A549 (cell line): Measurements from ENCODE around the gene RPS6KA2. TPM values are rescaled to one million over a fixed set of nuclear protein-coding genes. Genes with fewer than 3 reads are reported as not detected.

Source experiments
- ATAC-seq, 2 experiments: fragments of 200-7000 bp in 1 of 2; fragments of >200 bp in 1 of 2; cut with Nextera tagmentation in 1 of 2; cut with Tn5 transposase in 1 of 2; 3 replicates each; pipeline versions ENCODE4 v1.8.0 to v1.9.1; 2018 to 2020; ENCODE audit warnings: mild to moderate bottlenecking in 1 of 2, moderate library complexity in 1 of 2
- CTCF ChIA-PET: fragments of 300-600 bp; sonication (Branson Sonifier 250); formaldehyde crosslinking; extraction: SDS; loops from one replicate; lab custom pipeline; 2021; ENCODE audit warnings: antibody characterized with exemption, inconsistent platforms; lab: Yijun Ruan, JAX
- POLR2A ChIA-PET: fragments of 350-600 bp; formaldehyde crosslinking; extraction: SDS; loops from one replicate; lab custom pipeline; 2021; ENCODE audit warnings: antibody characterized with exemption, inconsistent platforms; lab: Yijun Ruan, JAX
- DNase-seq, 2 experiments: peaks; one replicate each; pipeline versions ENCODE4 v3.0.0 to v3.0.0-alpha.2; 2011 to 2016; ENCODE audit warnings: low read depth in 1 of 2, low spot score in 1 of 2
- FAIRE-seq: peaks from 2 replicates; lab custom pipeline; 2011; peaks lifted over from hg19 to GRCh38; lab: Jason Lieb, UNC
- H3K27ac ChIP-seq, 2 experiments: fragments of >200 bp; sonication (Bioruptor Twin); formaldehyde crosslinking; 3 replicates each; pipeline ENCODE4 v1.5.1; 2016 to 2017
- H3K4me1 ChIP-seq: fragments of >200 bp; sonication (Bioruptor Twin); formaldehyde crosslinking; 3 replicates; pipeline ENCODE4 v1.6.1; 2016
- H3K4me2 ChIP-seq: fragments of >200 bp; sonication (Bioruptor Twin); formaldehyde crosslinking; 3 replicates; pipeline ENCODE4 v1.6.1; 2016
- H3K4me3 ChIP-seq: fragments of >200 bp; sonication (Bioruptor Twin); formaldehyde crosslinking; 3 replicates; pipeline ENCODE4 v1.5.1; 2016
- H3K9me3 ChIP-seq: fragments of >200 bp; sonication (Bioruptor Twin); formaldehyde crosslinking; 3 replicates; pipeline ENCODE4 v1.6.1; 2016
- ATOH8 ChIP-seq: fragments of 250-450 bp; sonication (Bioruptor Pico); IDR thresholded peaks from 2 replicates; pipeline ENCODE4 v1.5.0; 2020; ENCODE audit warnings: low read depth, mild to moderate bottlenecking, moderate library complexity
- BCL3 ChIP-seq: fragments of >200 bp; sonication (Bioruptor Twin); formaldehyde crosslinking; IDR thresholded peaks from 3 replicates; pipeline ENCODE4 v1.6.1; 2016
- CHD2 ChIP-seq: fragments of 150-350 bp; IDR thresholded peaks from 2 replicates; pipeline ENCODE4 v1.6.1; 2014; ENCODE audit warnings: low read length; ENCODE audit not compliant: partially characterized antibody
- FOSB ChIP-seq: fragments of 250-450 bp; sonication (Bioruptor Pico); IDR thresholded peaks from 2 replicates; pipeline ENCODE4 v1.5.0; 2020; ENCODE audit warnings: mild to moderate bottlenecking, moderate library complexity
- FOXS1 ChIP-seq: fragments of 250-450 bp; sonication (Bioruptor Pico); IDR thresholded peaks from 2 replicates; pipeline ENCODE4 v1.5.0; 2020; ENCODE audit warnings: mild to moderate bottlenecking, moderate library complexity
- GATA3 ChIP-seq: IDR thresholded peaks from 2 replicates; pipeline ENCODE4 v1.6.1; 2012; ENCODE audit warnings: borderline replicate concordance
- HDAC2 ChIP-seq: fragments of 200-600 bp; sonication (generic); IDR thresholded peaks from 2 replicates; pipeline ENCODE4 v1.6.1; 2016
- HMGXB4 ChIP-seq: fragments of 250-450 bp; sonication (Bioruptor Pico); IDR thresholded peaks from 2 replicates; pipeline ENCODE4 v1.5.0; 2021; ENCODE audit warnings: mild to moderate bottlenecking, moderate library complexity, borderline replicate concordance
- HOXB5 ChIP-seq: fragments of 250-450 bp; sonication (Bioruptor Pico); IDR thresholded peaks from 2 replicates; pipeline ENCODE4 v1.5.0; 2020; ENCODE audit warnings: mild to moderate bottlenecking, moderate library complexity
- NFE2L2 ChIP-seq: fragments of 150-350 bp; conservative IDR thresholded peaks from 2 replicates; pipeline ENCODE4 v1.6.1; 2014; ENCODE audit warnings: low read length
- PBX3 ChIP-seq: IDR thresholded peaks from 2 replicates; pipeline ENCODE4 v1.6.1; 2012
- PHF8 ChIP-seq: fragments of 200-600 bp; sonication (generic); IDR thresholded peaks from 2 replicates; pipeline ENCODE4 v1.6.1; 2016; ENCODE audit warnings: low read depth, mild to moderate bottlenecking, antibody characterized with exemption, moderate library complexity, borderline replicate concordance
- POLR2A ChIP-seq: IDR thresholded peaks from 2 replicates; pipeline ENCODE4 v1.6.1; 2012; ENCODE audit warnings: mild to moderate bottlenecking, low read length
- POLR2AphosphoS2 ChIP-seq: conservative IDR thresholded peaks from 2 replicates; pipeline ENCODE4 v1.6.1; 2012; ENCODE audit warnings: low read length, improper control_type of control experiment, inconsistent platforms
- RAD21 ChIP-seq, 2 experiments: fragments of >200 bp in 1 of 2; sonication (Bioruptor Twin) in 1 of 2; formaldehyde crosslinking in 1 of 2; IDR thresholded peaks in 1 of 2; conservative IDR thresholded peaks in 1 of 2; 2 replicates in 1 of 2; 3 replicates in 1 of 2; pipeline ENCODE4 v1.6.1; 2012 to 2018; ENCODE audit warnings: inconsistent platforms in 1 of 2
- SREBF2 ChIP-seq: fragments of 450-650 bp; IDR thresholded peaks from 2 replicates; pipeline ENCODE4 v1.6.1; 2014; ENCODE audit warnings: mild to moderate bottlenecking, moderate library complexity
- TFCP2L1 ChIP-seq: fragments of 250-450 bp; sonication (Bioruptor Pico); IDR thresholded peaks from 2 replicates; pipeline ENCODE4 v1.5.0; 2021; ENCODE audit warnings: mild to moderate bottlenecking
- TP53 ChIP-seq: fragments of 250-450 bp; sonication (Bioruptor Pico); IDR thresholded peaks from 2 replicates; pipeline ENCODE4 v1.5.0; 2021; ENCODE audit warnings: mild to moderate bottlenecking, moderate library complexity
- USF2 ChIP-seq: fragments of 450-650 bp; IDR thresholded peaks from 2 replicates; pipeline ENCODE4 v1.6.1; 2014; ENCODE audit warnings: antibody characterized with exemption
- ZC3H11A ChIP-seq: fragments of 450-650 bp; IDR thresholded peaks from 2 replicates; pipeline ENCODE4 v1.6.1; 2014; ENCODE audit warnings: antibody characterized with exemption, mild to moderate bottlenecking
- WGBS: methylation state at CpG from one replicate; pipeline ENCODE4 v1.1.6; 2017; ENCODE audit errors: missing lambda C conversion rate; 5-methylcytosine and 5-hydroxymethylcytosine counted together
- polyA plus RNA-seq, 4 experiments: library from polyadenylated mRNA; depleted of rRNA in 3 of 4; stranded (reverse); fragments of >200 nt; fragmentation: RNase III in 1 of 4; extraction: RNeasy Plus Mini Kit Qiagen cat#74134 plus additional on column Dnase treatment in 1 of 4; gene quantifications; 2 replicates in 3 of 4; 3 replicates in 1 of 4; pipeline ENCODE4 v1.2.3, GENCODE V29; 2011 to 2017
- TF ChIP-seq, protein P1 (sequence below): fragments of >200 bp; sonication (Bioruptor Twin); formaldehyde crosslinking; IDR thresholded peaks from 3 replicates; pipeline ENCODE4 v1.5.1; 2016

The RPS6KA2 gene
- polyA plus RNA-seq, 2 of the 4 experiments (the other 2 are of a cell fraction), result 0.19 TPM; not detected in 1

DNA sequence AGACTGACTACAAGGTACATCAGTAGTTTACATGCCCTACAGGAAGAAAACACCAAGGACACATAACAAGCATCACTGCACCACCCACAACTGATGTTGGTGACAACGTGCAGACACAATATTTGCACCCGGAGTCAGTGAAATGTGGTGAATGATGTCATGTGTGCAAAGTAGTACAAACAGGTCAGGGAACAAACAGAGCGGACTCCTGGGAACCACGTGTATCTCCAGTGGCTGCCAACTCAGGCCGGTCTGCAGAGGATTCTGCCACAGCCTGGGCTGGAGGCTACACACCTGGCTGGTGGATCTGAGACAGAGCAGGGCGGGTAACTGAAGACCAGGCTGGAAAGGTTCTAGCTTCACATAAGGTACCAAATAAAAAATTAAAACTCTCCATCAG, 28.2 kb upstream of the RPS6KA2 start:
- ATAC-seq (no peak), FAIRE-seq (no peak), DNase-seq (no peak)
- ChIA-PET POLR2A (no interaction called here), CTCF (no interaction called here)
- H3K4me2 ChIP-seq, result no peak overlapping the region
- no peaks in the 10 kb centered on the region for H3K9me3 ChIP-seq
- no peak for TF ChIP-seq SREBF2
- no peak for TF ChIP-seq POLR2A
- no peak for TF ChIP-seq USF2
- TF ChIP-seq RAD21 (conservative IDR thresholded peaks at IDR 0.05 in 1 of 2, IDR thresholded peaks at IDR 0.05 in 1 of 2), result no peak
- no peak for TF ChIP-seq HOXB5 (CRISPR knock-in tag)
- TF ChIP-seq GATA3, result no peak
- no peak for TF ChIP-seq HMGXB4
- no peak for TF ChIP-seq ZC3H11A
- WGBS, result 29% methylated on average over 6 of the region's 6 CpGs
- no peak overlapping the region for H3K27ac ChIP-seq
- no peaks in the 10 kb centered on the region for H3K4me1 ChIP-seq
- H3K4me3 ChIP-seq, result no peak overlapping the region

DNA sequence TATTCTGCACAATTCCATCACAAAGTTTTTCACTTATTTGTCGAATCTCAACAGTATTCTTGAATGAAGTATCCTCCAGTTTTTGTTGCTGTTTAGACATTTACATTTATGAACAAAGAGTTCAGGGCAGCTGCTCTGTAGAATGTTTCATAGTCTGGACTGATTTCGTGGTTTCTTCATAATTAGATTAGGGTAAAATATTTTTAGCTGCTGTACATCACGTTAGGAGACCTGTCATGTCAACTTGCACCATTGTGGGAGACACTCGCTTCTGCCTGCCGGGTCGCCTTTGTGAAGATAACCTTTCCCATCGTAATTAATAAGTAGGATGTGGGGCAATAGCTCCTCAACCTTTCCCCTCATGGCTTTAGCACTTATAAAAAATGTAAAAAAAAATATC, 27.5 kb upstream of the RPS6KA2 start:
- WGBS, result 53% methylated on average over 7 of the region's 7 CpGs
- DNase-seq (no peak), FAIRE-seq (no peak), ATAC-seq (no peak)
- TF ChIP-seq FOXS1 (CRISPR knock-in tag), result no peak
- TF ChIP-seq HDAC2, result no peak
- TF ChIP-seq ATOH8, result no peak
- no peak for TF ChIP-seq HOXB5 (CRISPR knock-in tag)
- TF ChIP-seq BCL3, result no peak
- TF ChIP-seq CHD2, result no peak
- no peak for TF ChIP-seq TFCP2L1 (CRISPR knock-in tag)
- no peak for TF ChIP-seq POLR2AphosphoS2
- no peak overlapping the region for H3K4me3 ChIP-seq
- no peaks in the 10 kb centered on the region for H3K9me3 ChIP-seq
- POLR2A ChIA-PET, result no interaction called here
- H3K4me2 ChIP-seq, result no peak overlapping the region
- CTCF ChIA-PET, result no interaction called here
- no peak overlapping the region for H3K27ac ChIP-seq
- no peaks in the 10 kb centered on the region for H3K4me1 ChIP-seq

DNA sequence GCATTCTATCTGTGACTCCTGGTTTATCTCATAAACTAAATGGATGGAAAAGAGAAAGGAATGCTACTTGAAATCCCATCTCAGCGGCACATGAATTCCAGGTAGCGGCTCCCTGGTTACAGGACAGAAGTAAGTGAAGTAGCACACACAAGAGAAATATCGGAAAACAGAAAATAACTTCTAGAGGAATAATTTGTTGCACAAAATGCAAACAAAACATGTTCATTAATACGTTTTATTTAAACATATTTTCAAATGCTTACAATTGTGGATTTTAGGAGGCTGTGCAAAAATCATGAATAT, 26.5 kb upstream of the RPS6KA2 start:
- no peak for ATAC-seq
- DNase-seq, result no peak
- no peak for FAIRE-seq
- Histone ChIP-seq H3K27ac (no peak overlapping the region), H3K9me3 (no peaks in the 10 kb centered on the region), H3K4me1 (no peaks in the 10 kb centered on the region)
- POLR2A ChIA-PET, result no interaction called here
- TF ChIP-seq FOSB (CRISPR knock-in tag) (no peak), PBX3 (no peak), HDAC2 (no peak), PHF8 (no peak), TP53 (CRISPR knock-in tag) (no peak), NFE2L2 (no peak)
- TF ChIP-seq, protein P1, sequence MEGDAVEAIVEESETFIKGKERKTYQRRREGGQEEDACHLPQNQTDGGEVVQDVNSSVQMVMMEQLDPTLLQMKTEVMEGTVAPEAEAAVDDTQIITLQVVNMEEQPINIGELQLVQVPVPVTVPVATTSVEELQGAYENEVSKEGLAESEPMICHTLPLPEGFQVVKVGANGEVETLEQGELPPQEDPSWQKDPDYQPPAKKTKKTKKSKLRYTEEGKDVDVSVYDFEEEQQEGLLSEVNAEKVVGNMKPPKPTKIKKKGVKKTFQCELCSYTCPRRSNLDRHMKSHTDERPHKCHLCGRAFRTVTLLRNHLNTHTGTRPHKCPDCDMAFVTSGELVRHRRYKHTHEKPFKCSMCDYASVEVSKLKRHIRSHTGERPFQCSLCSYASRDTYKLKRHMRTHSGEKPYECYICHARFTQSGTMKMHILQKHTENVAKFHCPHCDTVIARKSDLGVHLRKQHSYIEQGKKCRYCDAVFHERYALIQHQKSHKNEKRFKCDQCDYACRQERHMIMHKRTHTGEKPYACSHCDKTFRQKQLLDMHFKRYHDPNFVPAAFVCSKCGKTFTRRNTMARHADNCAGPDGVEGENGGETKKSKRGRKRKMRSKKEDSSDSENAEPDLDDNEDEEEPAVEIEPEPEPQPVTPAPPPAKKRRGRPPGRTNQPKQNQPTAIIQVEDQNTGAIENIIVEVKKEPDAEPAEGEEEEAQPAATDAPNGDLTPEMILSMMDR, result no peak
- TF ChIP-seq, all 56 proteins: peak for 0
- CTCF ChIA-PET, result no interaction called here
- no peak overlapping the region for H3K4me3 ChIP-seq
- WGBS, result 58% methylated on average over 4 of the region's 4 CpGs
- H3K4me2 ChIP-seq, result no peak overlapping the region
